ENCODE measurements around the gene LYRM1.

GRCh38 chr16:20916942-20917341 lies 16.4 kb downstream of the LYRM1 start:
- TF ChIP-seq CTCF (conservative IDR thresholded peaks at IDR 0.05; ENCODE audit: low read depth, low read length) (no peak), EZH2 (IDR thresholded peaks at IDR 0.05; ENCODE audit: borderline replicate concordance, low read depth, low read length, poor library complexity, severe bottlenecking) (no peak)
